SH-SY5Y (cell line): ENCODE results near the gene TRPC4.

Experiments used
- GATA2 ChIP-seq: IDR thresholded peaks from 2 replicates; pipeline ENCODE4 v1.6.1; 2011; ENCODE audit warnings: mild to moderate bottlenecking, low read depth, low read length
- GATA3 ChIP-seq: IDR thresholded peaks from 2 replicates; pipeline ENCODE4 v1.6.1; 2011; ENCODE audit warnings: low read depth, mild to moderate bottlenecking, low read length, moderate library complexity

GRCh38 chr13:37886879-37887278, 17.3 kb upstream of the TRPC4 start:
- no peak for TF ChIP-seq GATA3
- TF ChIP-seq GATA2: no peak
